Endothelial cell of umbilical vein (primary cell): ENCODE data around the gene PIBF1. TPM values are rescaled to one million over a fixed set of nuclear protein-coding genes. Genes with fewer than 3 reads are reported as not detected.

Experiments used
- BruUV-seq: library from RNA; stranded (reverse); fragments of 400-500 nt; replicated peaks from 2 replicates; lab custom pipeline; 2021; lab: Mats Ljungman, UMichigan
- CTCF ChIA-PET: fragments of 300-600, 350-600 bp; sonication (Branson Sonifier 250); formaldehyde crosslinking; loops from one replicate; lab custom pipeline; 2021; ENCODE audit warnings: antibody characterized with exemption, inconsistent platforms; lab: Charles Lee
- POLR2A ChIA-PET: fragments of 300-600, 350-600 bp; sonication (Branson Sonifier 250); formaldehyde crosslinking; loops from one replicate; lab custom pipeline; 2021; ENCODE audit warnings: antibody characterized with exemption, inconsistent platforms; lab: Charles Lee
- DNase-seq: peaks from one replicate; pipeline ENCODE4 v3.0.0-alpha.2; 2011; ENCODE audit warnings: low read depth, low spot score
- FAIRE-seq: peaks from 2 replicates; lab custom pipeline; 2011; peaks lifted over from hg19 to GRCh38; lab: Jason Lieb, UNC
- H2AFZ ChIP-seq: 2 replicates; pipeline ENCODE4 v1.6.0; 2012; ENCODE audit warnings: low read depth, low read length, control low read depth, inconsistent platforms
- H3K27ac ChIP-seq: 2 replicates; pipeline ENCODE4 v1.5.1; 2011; ENCODE audit warnings: low read depth, mild to moderate bottlenecking, control low read depth, low read length, moderate library complexity; ENCODE audit not compliant: insufficient read depth
- H3K27me3 ChIP-seq, 2 experiments: 2 replicates each; pipeline versions ENCODE4 v1.6.0 to v1.6.1; 2011; ENCODE audit warnings: low read length in 2 of 2, mixed read lengths in 1 of 2; ENCODE audit not compliant: control insufficient read depth in 2 of 2, insufficient read depth in 2 of 2
- H3K36me3 ChIP-seq, 2 experiments: 2 replicates in 1 of 2; 3 replicates in 1 of 2; pipeline ENCODE4 v1.5.1; 2011; ENCODE audit warnings: low read length in 2 of 2, mild to moderate bottlenecking in 1 of 2, moderate library complexity in 1 of 2; ENCODE audit not compliant: control insufficient read depth in 2 of 2, insufficient read depth in 2 of 2; ENCODE audit errors: extremely low read depth in 1 of 2
- H3K4me1 ChIP-seq: 3 replicates; pipeline ENCODE4 v1.5.1; 2011; ENCODE audit warnings: mild to moderate bottlenecking, low read length; ENCODE audit not compliant: control insufficient read depth, insufficient read depth; ENCODE audit errors: extremely low read depth
- H3K4me2 ChIP-seq: 2 replicates; pipeline ENCODE4 v1.6.1; 2011; ENCODE audit warnings: low read length, control low read depth, mixed read lengths; ENCODE audit not compliant: insufficient read depth
- H3K4me3 ChIP-seq, 3 experiments: fragments of 200-600 bp in 1 of 3; sonication (generic), shearing (Covaris generic) in 1 of 3; replicated peaks in 1 of 3; 2 replicates each; pipeline ENCODE4 v1.5.1; 2011 to 2016; ENCODE audit warnings: control low read depth in 3 of 3, low read length in 3 of 3, mild to moderate bottlenecking in 2 of 3, inconsistent platforms in 1 of 3, low read depth in 1 of 3, moderate library complexity in 1 of 3; ENCODE audit not compliant: insufficient read depth in 1 of 3
- H3K79me2 ChIP-seq: 2 replicates; pipeline ENCODE4 v1.6.0; 2012; ENCODE audit warnings: low read length, inconsistent platforms; ENCODE audit not compliant: control insufficient read depth, insufficient read depth
- H3K9ac ChIP-seq: replicated peaks from 2 replicates; pipeline ENCODE3; 2011; ENCODE audit warnings: low read length, control low read depth; ENCODE audit not compliant: insufficient read depth; ENCODE audit errors: extremely low read depth
- H3K9me1 ChIP-seq: replicated peaks from 3 replicates; pipeline ENCODE4 v1.6.0; 2011; ENCODE audit warnings: mild to moderate bottlenecking, low read length; ENCODE audit not compliant: control insufficient read depth, insufficient read depth; ENCODE audit errors: extremely low read depth
- H3K9me3 ChIP-seq: replicated peaks from 2 replicates; pipeline ENCODE4 v1.5.1; 2012; ENCODE audit warnings: low read length, inconsistent platforms; ENCODE audit not compliant: control insufficient read depth, insufficient read depth
- H4K20me1 ChIP-seq: replicated peaks from 2 replicates; pipeline ENCODE3; 2011; ENCODE audit warnings: mild to moderate bottlenecking, low read length; ENCODE audit not compliant: control insufficient read depth, insufficient read depth; ENCODE audit errors: extremely low read depth
- CTCF ChIP-seq, 2 donors: IDR thresholded peaks; 1 replicate in 1 of 2; 2 replicates in 1 of 2; pipeline ENCODE4 v1.5.1; 2011; ENCODE audit warnings: low read length in 2 of 2, mild to moderate bottlenecking in 2 of 2, moderate library complexity in 2 of 2, control low read depth in 1 of 2, inconsistent platforms in 1 of 2, low read depth in 1 of 2; ENCODE audit not compliant: insufficient read depth in 1 of 2; ENCODE audit errors: extremely low read depth in 1 of 2
- EZH2 ChIP-seq: IDR thresholded peaks from 2 replicates; pipeline ENCODE4 v1.6.1; 2012; ENCODE audit warnings: borderline replicate concordance, low read depth, mild to moderate bottlenecking, moderate library complexity, low read length, inconsistent platforms; ENCODE audit not compliant: severe bottlenecking
- FOS ChIP-seq: IDR thresholded peaks from 2 replicates; pipeline ENCODE4 v1.6.1; 2011; ENCODE audit warnings: mild to moderate bottlenecking, low read length, moderate library complexity, borderline replicate concordance; ENCODE audit not compliant: insufficient read depth
- GATA2 ChIP-seq: IDR thresholded peaks from 2 replicates; pipeline ENCODE4 v1.7.0; 2011; ENCODE audit warnings: low read depth, mild to moderate bottlenecking, moderate library complexity, mixed read lengths, low read length; ENCODE audit not compliant: insufficient read length, insufficient read depth
- JUN ChIP-seq: IDR thresholded peaks from 2 replicates; pipeline ENCODE4 v1.6.1; 2011; ENCODE audit warnings: borderline replicate concordance, low read depth; ENCODE audit not compliant: insufficient read length, insufficient read depth
- MYC ChIP-seq: IDR thresholded peaks from one replicate; pipeline ENCODE4 v1.6.1; 2011; ENCODE audit warnings: mild to moderate bottlenecking, low read depth, low read length
- POLR2A ChIP-seq: IDR thresholded peaks from 2 replicates; pipeline ENCODE4 v1.6.1; 2012; ENCODE audit warnings: low read depth, mild to moderate bottlenecking, control low read depth, low read length
- POLR2AphosphoS5 ChIP-seq: IDR thresholded peaks from 2 replicates; pipeline ENCODE4 v1.6.1; 2012; ENCODE audit warnings: low read depth, mild to moderate bottlenecking, control low read depth, low read length, moderate library complexity; ENCODE audit not compliant: insufficient read depth
- dilution Hi-C: fragments of 300-500 bp; cut with MboI; formaldehyde crosslinking; loops from one replicate; pipeline ENCODE4 v1.15.0; 2019; ENCODE audit warnings: low sequenced_read_pairs; ENCODE audit not compliant: extremely low pct_ligation_motif_present
- intact Hi-C: fragments of 100-400 bp; cut with micrococcal nuclease; formaldehyde crosslinking; loops from one replicate; pipeline ENCODE4 v1.10.0; 2022
- polyA plus RNA-seq, 4 experiments: library from polyadenylated mRNA; depleted of rRNA in 3 of 4; stranded (reverse) in 3 of 4; unstranded in 1 of 4; fragments of >200 nt; gene quantifications; 2 replicates each; pipeline versions ENCODE4 v1.2.1 to v1.2.3, GENCODE V29; 2011 to 2012; ENCODE audit warnings: missing spikeins in 1 of 4
- total RNA-seq: library from RNA; stranded (reverse); gene quantifications from 2 replicates; pipeline ENCODE4 v1.2.3, GENCODE V29; 2021
- TF ChIP-seq, protein P1 (sequence below): IDR thresholded peaks from 2 replicates; pipeline ENCODE4 v1.6.1; 2011; ENCODE audit not compliant: insufficient read depth, insufficient read length

PIBF1 gene
- total and polyA plus RNA-seq, 2 donors (not counting 3 experiments of a cell fraction or from before 2014, with no cell fraction given): 1.4 to 18.4 TPM

- H3K9ac ChIP-seq: no peak overlapping the region
- H3K4me1 ChIP-seq: no peaks in the 10 kb centered on the region
- POLR2A ChIA-PET: no interaction called here
- CTCF ChIA-PET: interaction anchor here (2.4 to 2.6 kb wide), 2 partner anchors 9 to 10 kb away, joined by 8 to 9 read pairs; no protein-coding TSS in a partner anchor
- H4K20me1 ChIP-seq: no peaks in the 10 kb centered on the region
- dilution Hi-C loops: no loop called here
- no peak overlapping the region for H2AFZ ChIP-seq
- H3K4me2 ChIP-seq: no peak overlapping the region
- H3K79me2 ChIP-seq: peaks cover 3% of the 10 kb centered on the region
- no peaks in the 10 kb centered on the region for H3K9me1 ChIP-seq
- no TSS peak for BruUV-seq
- peaks cover 6 to 8% of the 10 kb centered on the region in 2 experiments for H3K36me3 ChIP-seq
- no peak overlapping the region for H3K4me3 ChIP-seq
- DNase-seq (no peak), FAIRE-seq (no peak)
- intact Hi-C loops: no loop called here
- TF ChIP-seq POLR2AphosphoS5 (no peak), POLR2A (no peak), GATA2 (no peak), FOS (no peak), JUN (no peak), EZH2 (no peak), MYC (no peak), CTCF (IDR thresholded peaks at IDR 0.05; ENCODE audit: extremely low read depth in 1 of 2, insufficient read depth in 1 of 2, low read depth in 1 of 2, low read length in 2 of 2) (no peak)
- TF ChIP-seq, protein P1, sequence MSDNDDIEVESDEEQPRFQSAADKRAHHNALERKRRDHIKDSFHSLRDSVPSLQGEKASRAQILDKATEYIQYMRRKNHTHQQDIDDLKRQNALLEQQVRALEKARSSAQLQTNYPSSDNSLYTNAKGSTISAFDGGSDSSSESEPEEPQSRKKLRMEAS: no peak
- no peak overlapping the region for H3K27ac ChIP-seq
- H3K9me3 ChIP-seq: no peaks in the 10 kb centered on the region
- no peaks in the 10 kb centered on the region for H3K27me3 ChIP-seq
Observed at GRCh38 chr13:72798817-72799216, 16.9 kb downstream of the PIBF1 start.
